Spleen (tissue), 7 donors: ENCODE data around the gene C6orf136.

Experiments used
- POLR2A ChIP-seq, 3 donors: fragments of 450-650 bp; IDR thresholded peaks; one replicate each; pipeline ENCODE4 v1.5.1; 2017; ENCODE audit warnings: antibody characterized with exemption in 3 of 3, mild to moderate bottlenecking in 1 of 3
- TF ChIP-seq, protein P1 (sequence below), 11 experiments: fragments of 200-600 bp in 7 of 11; fragments of 450-650 bp in 4 of 11; sonication (generic) in 4 of 11; IDR thresholded peaks in 8 of 11; conservative IDR thresholded peaks in 3 of 11; 1 replicate in 7 of 11; 2 replicates in 4 of 11; pipeline versions ENCODE4 v1.4.0 to v1.8.0; 2016 to 2021; ENCODE audit warnings: antibody characterized with exemption in 11 of 11, inconsistent platforms in 4 of 11, mild to moderate bottlenecking in 1 of 11
- donor health status: DM: no; HTN: no; CAD: no; lungs with moderate emphysema.
- donor health status: DM: no; HTN: no; CAD: no.
- donor health status: DM: no; HTN: no; CAD: no.

DNA sequence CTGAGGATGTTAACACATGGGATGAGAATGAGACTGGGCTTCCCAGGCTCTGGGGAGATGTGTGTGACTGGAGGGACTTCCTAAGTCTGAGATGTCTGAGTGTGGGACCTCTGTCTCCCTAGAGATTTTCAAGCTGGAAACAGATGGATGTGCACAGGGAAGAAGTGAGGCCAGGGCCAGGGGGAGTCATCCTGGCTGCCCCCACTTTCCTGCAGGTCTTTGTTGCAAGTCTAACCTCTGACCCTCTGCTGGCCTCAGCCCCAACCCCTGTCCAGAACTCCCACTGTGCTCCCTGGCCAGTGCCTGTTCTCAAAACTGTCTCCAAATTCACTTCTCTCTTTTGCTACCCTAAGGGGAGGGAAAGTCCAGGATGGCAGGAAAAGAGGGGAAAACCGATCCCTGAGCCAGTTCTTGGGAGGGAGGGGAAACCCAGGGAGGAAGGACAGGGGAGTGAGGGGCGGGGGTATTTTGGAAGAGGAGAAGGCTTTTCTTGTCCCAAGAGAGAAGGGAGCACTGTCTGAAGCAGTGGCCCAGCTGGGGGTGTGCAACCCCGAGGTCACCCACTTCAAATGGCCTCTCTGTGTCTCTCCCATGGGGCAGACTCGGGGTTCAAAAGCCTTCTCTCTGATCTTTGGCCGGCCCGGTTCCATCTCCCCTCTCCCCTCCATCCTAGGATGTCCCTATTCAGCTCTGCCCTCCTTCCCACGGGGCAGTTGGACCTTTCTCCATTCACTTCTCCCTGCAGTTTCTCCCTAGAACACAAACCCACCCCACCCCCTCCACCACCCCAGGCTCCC is 36.4 kb downstream of the C6orf136 start:
- TF ChIP-seq POLR2A (IDR thresholded peaks at IDR 0.05): no peak
- TF ChIP-seq, protein P1, sequence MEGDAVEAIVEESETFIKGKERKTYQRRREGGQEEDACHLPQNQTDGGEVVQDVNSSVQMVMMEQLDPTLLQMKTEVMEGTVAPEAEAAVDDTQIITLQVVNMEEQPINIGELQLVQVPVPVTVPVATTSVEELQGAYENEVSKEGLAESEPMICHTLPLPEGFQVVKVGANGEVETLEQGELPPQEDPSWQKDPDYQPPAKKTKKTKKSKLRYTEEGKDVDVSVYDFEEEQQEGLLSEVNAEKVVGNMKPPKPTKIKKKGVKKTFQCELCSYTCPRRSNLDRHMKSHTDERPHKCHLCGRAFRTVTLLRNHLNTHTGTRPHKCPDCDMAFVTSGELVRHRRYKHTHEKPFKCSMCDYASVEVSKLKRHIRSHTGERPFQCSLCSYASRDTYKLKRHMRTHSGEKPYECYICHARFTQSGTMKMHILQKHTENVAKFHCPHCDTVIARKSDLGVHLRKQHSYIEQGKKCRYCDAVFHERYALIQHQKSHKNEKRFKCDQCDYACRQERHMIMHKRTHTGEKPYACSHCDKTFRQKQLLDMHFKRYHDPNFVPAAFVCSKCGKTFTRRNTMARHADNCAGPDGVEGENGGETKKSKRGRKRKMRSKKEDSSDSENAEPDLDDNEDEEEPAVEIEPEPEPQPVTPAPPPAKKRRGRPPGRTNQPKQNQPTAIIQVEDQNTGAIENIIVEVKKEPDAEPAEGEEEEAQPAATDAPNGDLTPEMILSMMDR (IDR thresholded peaks at IDR 0.05 in 8 of 11, conservative IDR thresholded peaks at IDR 0.05 in 3 of 11): no peak
